NAMALWA (cell line): ENCODE data around the gene CHST11.
"Not testable (repeated sequence)": the region's sequence is repeated elsewhere in the genome, so short reads cannot be mapped to it uniquely, and the experiment has no call there.

ENCODE experiments used
- DNase-seq: peaks from one replicate; pipeline ENCODE4 v3.0.0-alpha.2; 2015; ENCODE audit warnings: low spot score

The CHST11 gene

GRCh38 chr12:104767261-104767660 is 310.5 kb downstream of the CHST11 start:
- DNase-seq: no peak

GRCh38 chr12:104768033-104768432 is 311.3 kb downstream of the CHST11 start:
- no peak for DNase-seq

GRCh38 chr12:104769144-104769561 is 312.4 kb downstream of the CHST11 start:
- no peak for DNase-seq

GRCh38 chr12:104772336-104772735 is 315.6 kb downstream of the CHST11 start:
- no peak for DNase-seq

GRCh38 chr12:104775731-104776231 is 319.0 kb downstream of the CHST11 start:
- no peak for DNase-seq

- DNase-seq: no peak
Observed at GRCh38 chr12:104779134-104779533, 322.4 kb downstream of the CHST11 start.

- no peak for DNase-seq
Observed at GRCh38 chr12:104782296-104782695, 325.5 kb downstream of the CHST11 start.

- DNase-seq: no peak
Observed at GRCh38 chr12:104784592-104784991, 327.8 kb downstream of the CHST11 start.

GRCh38 chr12:104785886-104786285 is 329.1 kb downstream of the CHST11 start:
- DNase-seq: no peak

- no peak for DNase-seq
Observed at GRCh38 chr12:104786352-104786751, 329.6 kb downstream of the CHST11 start.

- no peak for DNase-seq
Observed at GRCh38 chr12:104788840-104789271, 332.1 kb downstream of the CHST11 start.

- peak; percentile 39 for DNase-seq
Observed at GRCh38 chr12:104790296-104791125, 333.8 kb downstream of the CHST11 start.

- no peak for DNase-seq
Observed at GRCh38 chr12:104792570-104792969, 335.8 kb downstream of the CHST11 start.

GRCh38 chr12:104793285-104793684 is 336.5 kb downstream of the CHST11 start:
- no peak for DNase-seq

- no peak for DNase-seq
Observed at GRCh38 chr12:104793968-104794367, 337.2 kb downstream of the CHST11 start.

- DNase-seq: no peak
Observed at GRCh38 chr12:104796475-104796862, 339.7 kb downstream of the CHST11 start.

- no peak for DNase-seq
Observed at GRCh38 chr12:104799458-104799857, 342.7 kb downstream of the CHST11 start.

- no peak for DNase-seq
Observed at GRCh38 chr12:104801005-104801404, 344.3 kb downstream of the CHST11 start.

- DNase-seq: no peak
Observed at GRCh38 chr12:104801427-104801826, 344.7 kb downstream of the CHST11 start.

GRCh38 chr12:104802208-104802607 is 345.5 kb downstream of the CHST11 start:
- no peak for DNase-seq

- DNase-seq: no peak
Observed at GRCh38 chr12:104805186-104805585, 348.4 kb downstream of the CHST11 start.

GRCh38 chr12:104806194-104806593 is 349.4 kb downstream of the CHST11 start:
- not testable (repeated sequence) for DNase-seq

GRCh38 chr12:104809251-104809650 is 352.5 kb downstream of the CHST11 start:
- DNase-seq: no peak
